GM18867 (cell line): ENCODE measurements around the gene EIF3K.
A peak's percentile ranks its signal among the peaks of the same experiment; 100 is the strongest.
"Not testable (repeated sequence)": the region's sequence is repeated elsewhere in the genome, so short reads cannot be mapped to it uniquely, and the experiment has no call there.

Source experiments
- ATAC-seq: cut with Tn5 transposase; IDR thresholded peaks from one replicate; pipeline ENCODE4 v1.9.1; 2021; ENCODE audit warnings: mild to moderate bottlenecking, moderate library complexity; ENCODE audit not compliant: unreplicated experiment

The EIF3K gene

DNA sequence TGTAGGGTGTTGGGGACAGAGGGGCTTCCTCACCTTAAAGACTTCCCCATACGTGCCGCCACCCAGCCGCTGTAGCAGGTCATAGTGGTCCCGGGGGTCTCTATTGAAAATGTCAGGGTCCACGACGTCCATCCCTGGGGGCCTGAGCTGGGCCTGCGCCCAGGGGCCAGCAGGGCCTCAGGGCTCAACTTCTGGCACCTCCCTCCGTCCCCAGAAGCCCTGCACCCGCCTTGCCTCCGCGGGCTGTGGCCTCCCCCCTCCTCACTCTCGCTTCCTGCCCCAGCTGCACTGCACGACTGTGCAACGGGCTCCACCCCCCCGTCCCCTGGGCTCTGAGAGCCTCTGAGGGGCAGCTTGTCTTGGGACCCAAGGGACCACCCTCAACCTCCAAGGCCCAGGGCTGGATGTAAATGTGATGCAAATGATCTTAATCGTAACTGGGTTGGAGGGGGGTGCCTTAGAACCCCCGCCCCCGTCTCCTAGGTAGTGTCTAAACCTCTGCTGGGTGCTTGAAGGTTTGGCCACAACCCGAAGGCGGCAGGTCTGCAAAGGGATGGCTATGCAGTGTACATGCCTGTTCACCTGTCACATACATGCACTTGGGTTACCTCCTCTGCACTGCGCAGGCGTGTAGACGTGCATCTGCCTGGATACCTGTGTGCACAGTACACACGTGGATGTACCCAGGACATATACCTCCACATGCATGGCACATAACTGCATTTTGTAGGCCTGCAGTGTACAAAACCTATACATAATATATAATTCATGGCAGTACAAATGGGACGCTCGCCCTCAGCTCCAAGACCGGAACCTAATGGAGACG, 1.0 kb upstream of the EIF3K start, which contains the start of gene MAP4K1:
Gene MAP4K1 (minus strand): TSS at position 190 of the 826 bp plus-strand sequence. CDS start 58 bp downstream, at position 132.
- ATAC-seq: peak; percentile 61

DNA sequence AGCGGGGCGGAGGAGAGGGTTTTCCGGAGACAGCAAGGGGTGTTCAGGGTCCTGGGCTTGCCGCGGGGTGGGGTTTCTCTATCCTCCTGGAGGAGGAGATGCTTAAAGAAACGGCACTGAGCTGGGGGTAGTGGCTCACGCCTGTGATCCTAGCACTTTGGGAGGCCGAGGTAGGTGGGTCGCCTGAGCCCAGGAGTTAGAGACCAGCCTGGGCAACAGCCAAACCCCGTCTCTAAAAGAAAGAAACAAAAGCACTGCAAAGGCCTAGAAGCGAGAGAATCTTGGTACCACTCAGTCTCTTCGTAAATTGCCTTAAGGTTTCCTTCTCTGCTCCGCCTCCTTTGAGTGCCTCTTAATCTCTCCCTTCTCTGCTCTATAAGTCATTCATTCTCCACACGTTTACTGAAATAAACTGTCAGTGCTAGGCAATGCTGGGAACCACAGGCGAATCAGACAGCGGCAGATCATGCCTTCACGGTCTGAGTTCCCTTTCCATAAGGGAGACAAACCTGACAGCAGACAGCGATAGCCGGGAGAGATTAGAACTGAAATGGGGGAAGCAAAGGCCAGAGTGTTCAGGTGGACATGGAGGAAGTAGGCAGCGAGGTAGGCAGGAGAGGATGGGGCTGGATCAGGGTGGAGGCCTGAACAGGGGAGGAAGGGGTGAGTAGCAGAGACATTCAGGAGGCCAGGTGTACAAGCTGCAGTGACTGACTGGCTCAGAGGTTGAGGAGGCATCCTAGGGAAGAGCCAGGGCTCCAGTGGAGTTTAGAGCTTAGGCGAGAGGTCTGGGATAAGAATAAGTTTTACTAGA, 580 bp downstream of the EIF3K start:
- ATAC-seq: no peak

DNA sequence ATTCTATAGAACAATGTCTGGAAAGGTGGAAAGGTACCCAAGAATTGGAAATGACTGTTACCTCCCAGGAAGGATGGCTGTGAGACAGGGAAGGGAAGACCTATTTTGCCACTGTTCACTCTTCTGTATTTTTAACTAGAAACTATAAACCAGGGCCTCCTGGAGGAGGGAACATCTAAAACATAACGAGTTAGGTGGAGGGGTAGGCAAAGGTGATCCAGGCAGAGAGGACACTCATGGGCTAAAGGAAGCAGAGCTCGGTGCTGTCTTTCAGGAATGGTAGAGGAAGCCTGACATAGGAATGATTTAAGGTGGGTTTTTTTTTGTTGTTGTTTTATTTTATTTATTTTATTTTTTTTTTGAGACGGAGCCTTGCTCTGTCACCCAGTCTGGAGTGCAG, 5.8 kb downstream of the EIF3K start:
- ATAC-seq: no peak

DNA sequence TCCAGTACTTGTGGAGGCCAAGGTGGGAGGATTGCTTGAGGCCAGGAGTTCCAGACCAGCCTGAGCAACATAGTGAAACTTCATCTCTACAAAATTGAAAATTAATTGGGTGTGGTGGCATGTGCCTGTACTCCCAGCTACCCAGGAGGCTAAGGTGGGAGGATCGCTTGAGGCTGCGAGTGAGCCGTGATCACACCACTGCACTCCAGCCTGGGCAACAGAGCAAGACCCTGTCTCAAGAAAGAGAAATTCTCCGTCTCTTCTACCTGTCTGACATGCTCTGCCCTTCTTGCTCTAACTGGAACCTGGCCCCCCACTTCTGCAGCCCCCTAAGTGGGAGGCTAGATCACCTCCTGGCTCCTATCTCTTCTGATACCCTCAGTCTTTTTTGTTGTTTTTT, 7.4 kb downstream of the EIF3K start:
- ATAC-seq: no peak

DNA sequence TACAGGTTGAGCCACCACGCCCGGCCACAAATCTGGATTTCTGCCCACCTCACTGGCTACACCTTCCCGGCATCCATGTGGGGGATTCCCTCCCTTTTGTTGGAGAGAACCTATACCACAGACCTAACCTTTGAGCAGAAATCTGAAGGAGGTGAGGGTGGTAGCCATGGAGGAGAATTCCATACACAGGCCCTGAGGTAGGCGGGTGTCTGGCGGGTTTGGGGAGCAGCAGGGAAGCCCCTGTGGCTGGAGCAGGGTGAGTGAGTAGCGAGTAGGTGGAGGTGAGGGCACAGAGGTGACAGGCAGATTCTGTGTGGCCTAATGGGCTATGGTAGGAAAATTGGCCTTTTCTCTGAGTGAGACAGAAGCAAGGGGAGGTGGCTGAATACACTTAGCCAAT, 10.6 kb downstream of the EIF3K start:
- no peak for ATAC-seq

DNA sequence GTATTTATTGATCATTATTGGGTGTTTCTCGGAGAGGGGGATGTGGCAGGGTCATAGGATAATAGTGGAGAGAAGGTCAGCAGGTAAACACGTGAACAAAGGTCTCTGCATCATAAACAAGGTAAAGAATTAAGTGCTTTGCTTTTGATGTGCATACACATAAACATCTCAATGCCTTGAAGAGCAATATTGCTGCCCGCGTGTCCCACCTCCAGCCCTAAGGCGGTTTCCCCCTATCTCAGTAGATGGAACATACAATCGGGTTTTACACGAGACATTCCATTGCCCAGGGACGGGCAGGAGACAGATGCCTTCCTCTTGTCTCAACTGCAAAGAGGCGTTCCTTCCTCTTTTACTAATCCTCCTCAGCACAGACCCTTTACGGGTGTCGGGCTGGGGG, 12.3 kb downstream of the EIF3K start:
- ATAC-seq: not testable (repeated sequence)

DNA sequence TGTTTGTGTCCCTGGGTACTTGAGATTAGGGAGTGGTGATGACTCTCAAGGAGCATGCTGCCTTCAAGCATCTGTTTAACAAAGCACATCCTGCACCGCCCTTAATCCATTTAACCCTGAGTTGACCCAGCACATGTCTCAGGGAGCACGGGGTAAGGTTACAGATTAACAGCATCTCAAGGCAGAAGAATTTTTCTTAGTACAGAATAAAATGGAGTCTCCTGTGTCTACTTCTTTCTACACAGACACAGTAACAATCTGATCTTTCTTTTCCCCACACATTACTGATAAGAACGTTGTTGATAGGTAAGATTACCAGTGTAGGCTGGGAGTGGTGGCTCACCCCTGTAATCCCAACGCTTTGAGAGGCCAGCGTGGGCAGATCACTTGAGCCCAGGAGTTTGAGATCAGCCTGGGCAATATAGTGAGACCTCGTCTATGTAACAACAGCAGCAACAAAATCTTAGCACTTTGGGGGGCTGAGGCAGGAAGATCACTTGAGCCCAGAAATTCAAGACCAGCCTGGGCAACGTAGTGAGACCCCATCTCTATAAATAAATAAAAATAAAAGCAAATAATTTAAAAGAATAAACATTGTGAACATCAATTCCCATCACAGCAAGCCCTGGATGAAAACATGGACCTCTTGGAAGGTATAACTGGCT, 13.0 kb downstream of the EIF3K start:
- not testable (repeated sequence) for ATAC-seq

DNA sequence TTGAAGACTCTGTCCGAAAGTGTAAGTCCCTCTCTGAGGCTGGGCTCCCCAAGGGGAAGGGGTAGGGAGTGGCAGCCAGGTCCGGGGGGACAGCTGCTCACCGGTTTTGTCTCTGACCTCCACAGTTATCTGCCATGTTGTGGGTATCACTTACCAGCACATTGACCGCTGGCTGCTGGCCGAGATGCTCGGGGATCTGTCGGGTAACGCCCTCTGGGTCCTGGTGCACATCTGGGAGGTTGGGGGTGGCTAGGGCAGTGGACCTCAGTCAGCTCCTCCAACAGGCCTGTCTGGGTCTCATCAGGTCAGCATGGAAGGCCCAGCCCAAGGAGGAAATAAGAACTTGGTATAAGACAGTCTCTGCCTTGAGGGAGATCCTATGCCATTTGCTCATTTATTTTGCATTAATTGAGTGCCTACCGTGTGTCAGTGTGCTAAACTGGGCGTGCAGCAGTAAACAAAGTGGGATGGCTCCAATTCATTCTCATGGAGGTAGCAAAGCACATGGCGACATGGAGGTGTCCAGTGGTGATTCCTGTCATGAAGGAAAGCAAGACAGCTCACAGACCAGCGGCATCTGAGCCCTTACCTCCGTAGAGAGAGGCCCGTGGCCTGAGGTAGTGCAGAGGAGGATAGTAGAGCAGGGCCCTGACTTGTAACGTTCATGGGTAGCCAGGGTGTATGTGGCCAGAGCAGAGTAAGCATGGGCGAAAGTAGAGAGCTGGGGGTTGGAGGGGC, 13.7 kb downstream of the EIF3K start:
- no peak for ATAC-seq

DNA sequence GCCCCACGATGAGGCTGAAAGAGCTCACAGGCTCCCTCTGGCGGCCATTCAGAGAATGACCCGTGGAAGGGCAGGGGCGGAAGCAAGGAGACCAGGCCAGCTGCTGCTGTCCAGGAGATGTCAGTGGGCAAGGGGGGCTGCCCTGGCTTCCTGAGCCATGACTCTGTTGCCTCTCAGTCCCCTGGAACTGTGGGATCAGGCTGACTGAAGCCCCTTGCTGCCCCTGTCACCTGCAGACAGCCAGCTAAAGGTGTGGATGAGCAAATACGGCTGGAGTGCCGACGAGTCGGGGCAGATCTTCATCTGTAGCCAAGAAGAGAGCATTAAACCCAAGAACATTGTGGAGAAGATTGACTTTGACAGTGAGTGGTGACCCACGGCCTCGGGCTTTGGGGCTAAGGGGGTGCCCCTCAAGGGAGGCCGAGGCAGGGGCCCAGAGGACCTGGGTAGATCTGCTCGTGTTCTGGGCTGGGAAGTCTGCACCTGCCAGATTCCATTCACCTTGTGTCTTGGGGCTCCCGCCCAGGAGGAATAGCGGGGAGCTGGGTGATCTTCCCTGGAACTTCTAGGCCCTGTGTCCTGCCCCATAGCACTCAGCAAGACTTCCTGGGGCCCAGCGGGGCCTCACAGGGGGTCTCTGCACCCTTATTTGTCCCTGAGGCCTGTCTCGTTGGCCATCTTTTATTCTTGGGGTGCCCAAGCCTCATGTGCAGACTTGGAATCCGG, 15.9 kb downstream of the EIF3K start:
- no peak for ATAC-seq

DNA sequence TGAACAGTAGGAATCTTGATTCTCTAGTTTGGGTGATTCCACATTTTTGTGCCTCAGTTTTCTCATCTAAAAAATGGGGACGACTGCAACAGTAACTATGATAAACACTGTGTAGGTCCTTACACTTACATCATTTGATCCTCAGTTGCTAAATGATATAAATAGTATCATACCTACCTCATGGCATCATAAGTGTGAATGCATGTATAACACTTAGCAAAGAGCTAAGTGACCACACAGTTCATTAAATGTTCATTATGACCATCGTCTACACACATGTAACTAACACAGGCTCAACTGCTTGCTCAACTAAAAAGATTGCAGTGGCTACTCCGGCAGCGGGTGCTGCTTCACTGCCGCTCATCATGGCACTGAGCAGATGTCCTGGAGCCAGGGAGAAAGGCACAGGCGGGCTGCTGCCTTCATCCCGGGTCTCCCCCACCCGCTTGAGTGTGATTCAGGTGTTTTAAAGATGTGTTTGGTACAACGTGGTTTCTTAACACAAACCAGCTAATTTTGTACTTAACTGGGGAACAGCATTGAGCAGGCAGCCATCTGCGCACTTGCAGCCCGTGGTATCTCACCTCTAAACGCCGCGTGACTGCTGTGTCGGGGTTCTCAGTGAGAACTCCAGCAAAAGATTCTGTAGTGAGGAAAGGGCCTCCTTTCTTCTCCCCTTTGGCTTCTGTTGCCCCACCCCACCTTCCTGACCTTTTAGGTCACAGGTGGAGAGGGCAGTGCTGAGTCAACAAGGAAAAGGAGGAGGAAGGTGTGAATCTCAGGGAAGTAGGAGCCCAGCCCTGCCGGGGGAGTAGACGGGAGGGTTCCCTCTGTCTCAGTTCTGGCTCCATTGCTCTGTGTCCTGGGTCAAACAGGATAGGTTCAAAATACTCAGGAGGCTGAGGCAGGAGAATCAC, 16.8 kb downstream of the EIF3K start:
- ATAC-seq: no peak

DNA sequence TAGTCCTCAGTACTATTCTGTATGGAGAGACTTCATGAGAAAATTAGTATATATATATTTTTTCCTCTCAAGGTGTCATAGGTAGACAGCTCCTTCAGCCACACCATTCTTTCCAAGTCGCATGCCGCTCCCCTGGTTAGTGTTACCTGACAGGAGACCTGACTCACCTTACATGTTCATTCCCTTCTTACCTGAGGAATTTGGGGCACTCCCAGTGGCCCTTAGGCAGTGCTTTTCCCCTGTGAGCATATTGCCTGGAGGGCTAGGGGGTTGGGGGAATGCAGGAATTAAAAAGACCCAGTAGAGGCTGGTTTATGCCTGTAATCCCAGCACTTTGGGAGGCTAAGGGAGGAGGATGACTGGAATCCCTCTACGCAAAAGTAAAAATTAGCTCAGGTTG, 19.5 kb downstream of the EIF3K start:
- no peak for ATAC-seq

DNA sequence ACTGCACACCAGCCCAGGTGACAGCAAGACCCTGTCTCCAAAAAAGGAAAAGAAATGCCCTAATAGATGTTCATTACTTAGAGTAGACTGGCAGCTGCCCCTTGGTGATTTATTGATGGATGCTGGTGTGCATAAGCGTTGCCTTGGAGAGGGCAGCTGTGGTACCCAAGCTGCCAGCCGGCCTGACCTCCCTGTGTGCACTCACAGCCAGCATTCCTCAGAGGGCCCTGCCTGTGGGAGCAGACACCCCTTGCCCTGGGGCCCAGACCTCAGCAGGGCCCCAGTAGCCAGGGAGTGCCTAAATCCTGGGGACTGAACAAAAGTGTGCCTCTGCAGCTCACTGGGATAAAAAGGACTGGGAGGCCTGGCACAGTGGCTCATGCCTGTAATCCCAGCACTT, 20.7 kb downstream of the EIF3K start:
- ATAC-seq: no peak

DNA sequence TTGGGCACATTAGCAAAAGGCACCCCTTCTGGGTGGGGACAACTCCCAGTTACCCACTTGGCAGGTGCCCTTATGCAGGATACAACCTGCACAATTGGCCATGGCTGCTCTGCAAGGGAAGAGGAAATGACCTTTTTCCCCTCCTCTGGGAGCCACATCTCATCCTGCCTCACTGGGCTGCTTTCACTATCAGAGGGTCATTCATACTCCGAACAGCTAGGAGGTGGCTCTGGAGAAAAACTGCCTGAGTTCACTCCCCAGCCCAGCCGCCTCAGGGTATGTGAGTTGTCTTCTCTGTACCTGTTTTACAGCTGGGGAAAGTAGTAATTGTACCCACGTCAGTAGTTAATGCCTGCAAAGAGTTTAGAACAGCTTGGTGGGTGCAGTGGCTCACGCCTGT, 21.4 kb downstream of the EIF3K start:
- ATAC-seq: no peak

DNA sequence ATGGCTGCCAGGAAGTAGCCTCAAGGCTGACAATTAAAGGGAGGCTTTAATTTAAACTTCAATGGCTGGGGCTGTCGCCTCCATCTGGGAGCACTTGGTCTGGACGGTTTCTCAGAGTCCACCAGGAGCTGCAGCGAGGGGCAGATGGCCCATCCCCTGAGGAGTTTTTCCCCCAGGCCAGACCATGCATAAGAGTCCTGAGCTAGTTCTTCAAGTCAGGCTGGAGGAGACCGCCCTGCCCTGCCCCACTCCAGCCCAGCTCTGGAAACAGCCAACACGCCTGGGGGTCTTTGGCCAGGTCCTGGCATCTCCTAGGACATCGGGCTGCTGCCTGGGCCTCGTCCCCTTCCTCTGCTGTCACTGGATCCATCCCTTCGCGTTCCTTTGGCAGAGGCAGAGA, 23.2 kb downstream of the EIF3K start:
- ATAC-seq: no peak

DNA sequence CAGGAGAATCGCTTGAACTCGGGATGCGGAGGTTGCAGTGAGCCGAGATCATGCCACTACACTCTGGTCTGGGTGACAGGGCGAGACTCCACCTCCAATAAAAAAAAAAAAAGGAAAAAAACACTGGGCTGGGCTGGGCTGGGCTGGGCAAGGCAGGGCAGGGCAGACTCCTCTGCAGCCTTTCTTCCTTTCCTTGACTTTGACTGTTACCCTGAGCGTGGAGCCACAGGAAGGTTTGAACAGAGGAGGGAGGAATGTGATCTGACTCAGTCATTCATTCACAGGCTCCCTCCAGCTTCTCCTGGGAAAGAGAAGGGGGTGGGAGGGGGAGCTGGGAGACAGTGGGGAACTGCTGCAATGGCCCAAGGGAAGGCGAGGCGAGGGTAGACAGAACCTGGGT, 25.7 kb downstream of the EIF3K start:
- no peak for ATAC-seq

DNA sequence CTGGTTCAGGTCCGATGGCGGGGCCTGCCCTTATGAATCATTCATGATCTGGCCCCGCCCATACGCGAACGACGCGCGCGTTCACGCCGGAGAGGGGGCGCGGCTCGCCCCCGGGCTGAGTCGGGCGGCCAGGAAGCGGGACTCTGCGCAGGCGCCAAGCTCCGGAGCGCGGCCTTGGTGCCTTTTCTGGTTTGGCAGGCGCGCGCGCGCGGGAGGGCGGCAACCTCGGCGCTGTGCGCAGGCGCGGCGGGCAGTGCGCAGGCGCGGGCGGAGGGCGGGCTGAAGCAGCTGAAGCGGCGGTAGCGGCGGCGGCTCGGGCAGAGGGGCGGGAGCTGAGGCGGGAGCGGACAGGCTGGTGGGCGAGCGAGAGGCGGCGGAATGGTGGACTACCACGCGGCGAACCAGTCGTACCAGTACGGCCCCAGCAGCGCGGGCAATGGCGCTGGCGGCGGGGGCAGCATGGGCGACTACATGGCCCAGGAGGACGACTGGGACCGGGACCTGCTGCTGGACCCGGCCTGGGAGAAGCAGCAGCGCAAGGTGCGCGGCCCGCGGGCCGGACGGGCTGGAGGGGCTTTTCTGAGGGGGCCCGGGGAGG, 28.5 kb downstream of the EIF3K start, which contains the start of gene ACTN4:
Gene ACTN4 (plus strand): TSS at position 282 of the 598 bp plus-strand sequence. CDS start 97 bp downstream, at position 379.
- peak; percentile 87 for ATAC-seq

DNA sequence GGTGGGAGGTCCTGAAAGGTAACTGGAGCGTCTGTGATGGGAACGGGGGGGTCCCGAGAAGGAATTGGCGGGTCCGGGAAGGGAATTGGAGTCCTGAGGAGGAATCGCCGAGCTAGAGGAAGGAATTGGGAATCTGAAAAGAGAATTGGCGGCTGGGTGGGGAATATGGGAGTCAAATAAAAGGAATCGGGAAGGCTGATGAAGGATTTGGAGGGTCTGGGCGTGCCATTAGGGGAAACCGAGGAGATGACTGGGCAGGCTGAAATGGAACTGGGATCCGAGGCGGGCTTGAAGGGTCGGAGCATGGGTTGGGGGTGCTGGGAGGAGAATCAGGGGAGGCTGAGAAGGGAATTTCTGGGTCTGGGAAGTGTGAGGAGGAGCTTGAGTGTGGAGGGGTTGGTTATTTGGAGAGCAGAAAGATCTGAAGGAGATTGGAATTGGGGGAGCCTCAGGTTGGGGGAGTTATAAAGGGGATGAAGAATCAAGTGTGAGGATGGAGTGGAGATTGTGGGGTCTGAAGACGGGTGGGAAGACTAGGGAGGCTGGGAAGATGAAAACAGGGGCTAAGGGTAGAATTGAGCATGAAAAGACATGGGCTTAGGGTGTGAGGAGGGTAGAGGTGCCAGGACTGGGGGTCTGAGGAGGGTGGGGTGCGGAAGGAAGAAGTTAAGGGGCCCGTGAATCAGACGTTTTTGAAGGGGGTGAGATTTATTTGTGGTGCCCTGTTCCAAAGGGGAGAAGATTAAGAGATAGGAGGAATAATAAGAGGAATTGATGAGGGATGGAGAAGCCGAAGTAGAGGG, 29.2 kb downstream of the EIF3K start:
- no peak for ATAC-seq
